Fibroblast of mammary gland (primary cell): Measurements from ENCODE around the gene TTC29.

Source experiments
- DNase-seq: peaks from one replicate; pipeline ENCODE4 v3.0.0-alpha.2; 2010; ENCODE audit warnings: low read depth
- H3K4me3 ChIP-seq: 2 replicates; pipeline ENCODE4 v1.5.1; 2011; ENCODE audit warnings: low read depth, mild to moderate bottlenecking, low read length, moderate library complexity; ENCODE audit not compliant: control insufficient read depth
- CTCF ChIP-seq: conservative IDR thresholded peaks from 2 replicates; pipeline ENCODE4 v1.5.1; 2011; ENCODE audit warnings: low read depth, low read length, inconsistent platforms; ENCODE audit not compliant: control insufficient read depth, insufficient read depth

TTC29 gene

GRCh38 chr4:146900295-146900694 lies 45.4 kb downstream of the TTC29 start:
- no peak for DNase-seq
- H3K4me3 ChIP-seq, result no peak overlapping the region
- no peak for TF ChIP-seq CTCF

GRCh38 chr4:146890301-146890700 lies 55.4 kb downstream of the TTC29 start:
- TF ChIP-seq CTCF, result no peak
- DNase-seq, result no peak
- no peak overlapping the region for H3K4me3 ChIP-seq

GRCh38 chr4:146883070-146883469 lies 62.6 kb downstream of the TTC29 start:
- DNase-seq, result no peak
- no peak overlapping the region for H3K4me3 ChIP-seq
- TF ChIP-seq CTCF, result no peak

GRCh38 chr4:146857298-146857697 lies 88.4 kb downstream of the TTC29 start:
- DNase-seq, result no peak
- TF ChIP-seq CTCF, result no peak
- H3K4me3 ChIP-seq, result no peak overlapping the region

GRCh38 chr4:146855761-146856160 lies 89.9 kb downstream of the TTC29 start:
- no peak for DNase-seq
- H3K4me3 ChIP-seq, result no peak overlapping the region
- no peak for TF ChIP-seq CTCF

GRCh38 chr4:146852360-146852759 lies 93.3 kb downstream of the TTC29 start:
- TF ChIP-seq CTCF, result no peak
- no peak overlapping the region for H3K4me3 ChIP-seq
- no peak for DNase-seq

DNA sequence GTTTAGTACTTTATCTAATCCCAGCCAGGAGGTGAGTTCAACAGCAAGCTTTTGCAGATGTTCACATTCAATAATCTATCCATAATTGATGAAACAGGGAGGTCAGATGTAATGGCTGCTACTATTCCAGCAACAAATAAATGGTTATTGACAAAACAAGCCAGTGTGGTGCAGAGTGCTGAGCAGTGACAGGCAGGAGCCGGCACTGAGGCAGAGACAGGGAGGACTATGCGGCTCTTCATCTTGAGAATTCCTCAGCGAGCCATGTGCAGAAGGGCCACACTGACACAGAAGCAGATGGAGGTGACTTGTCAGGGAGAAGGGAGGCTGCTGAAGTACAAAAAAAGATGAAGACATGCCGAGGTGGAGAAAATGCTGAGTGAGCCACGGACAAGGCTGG lies 98.3 kb downstream of the TTC29 start:
- no peak overlapping the region for H3K4me3 ChIP-seq
- TF ChIP-seq CTCF, result no peak
- no peak for DNase-seq
